DOHH2 (cell line): ENCODE measurements around the gene GPR132.

Experiments
- EZH2phosphoT487 ChIP-seq: fragments of 200-600 bp; sonication (generic); IDR thresholded peaks from 2 replicates; pipeline ENCODE4 v1.6.1; 2017; ENCODE audit warnings: borderline replicate concordance, mild to moderate bottlenecking, antibody characterized with exemption, low read length, moderate library complexity, mixed read lengths
- TF ChIP-seq, protein P1 (sequence below): fragments of 200-600 bp; sonication (generic); IDR thresholded peaks from one replicate; pipeline ENCODE4 v1.5.1; 2014; ENCODE audit warnings: antibody characterized with exemption, mild to moderate bottlenecking, low read depth, low read length; ENCODE audit not compliant: poor library complexity, severe bottlenecking

DNA sequence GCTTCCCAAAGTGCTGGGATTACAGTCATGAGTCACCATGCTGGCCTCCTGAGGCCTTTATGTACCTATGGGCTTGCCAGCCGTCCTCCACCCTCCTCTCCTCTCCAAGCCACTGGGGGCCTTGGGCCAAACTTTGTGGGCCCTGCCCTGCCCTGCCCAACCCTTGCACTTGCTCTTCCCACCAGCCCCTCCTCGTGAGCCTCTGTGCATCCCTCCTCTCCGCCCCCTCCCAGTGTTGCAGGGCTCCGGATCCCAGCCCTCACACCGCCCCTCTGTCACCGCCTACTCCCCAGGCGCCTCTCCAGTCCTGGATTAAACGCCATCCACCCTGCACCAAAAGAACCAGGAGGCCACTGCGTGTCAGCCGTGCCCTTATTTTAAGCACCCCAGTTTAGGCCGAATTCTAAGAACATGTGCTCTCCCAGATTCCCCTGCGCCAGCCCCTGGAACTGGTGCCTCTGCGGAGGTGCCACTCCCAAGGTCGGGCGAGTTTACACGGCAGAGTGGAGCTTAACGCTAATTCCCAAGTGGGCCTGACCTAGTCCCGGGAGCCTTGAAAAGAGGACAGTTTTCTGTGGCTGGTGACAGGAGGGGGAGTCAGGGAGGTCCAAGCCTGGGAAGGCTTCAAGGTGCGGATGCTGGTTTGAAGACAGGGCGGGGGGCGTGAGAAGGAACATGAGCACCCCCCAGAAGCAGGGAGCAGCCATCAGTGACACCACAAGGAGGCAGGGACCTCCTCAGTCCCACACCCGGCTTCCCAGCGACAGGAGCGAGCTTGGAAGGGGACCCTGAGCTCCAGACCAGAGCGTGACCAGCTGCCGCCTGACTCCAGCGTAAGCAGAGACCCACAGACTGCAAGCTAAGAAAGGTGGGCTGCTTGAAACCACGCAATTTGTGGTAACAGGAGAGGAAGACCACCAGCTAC, 23.1 kb downstream of the GPR132 start:
- TF ChIP-seq, protein P1, sequence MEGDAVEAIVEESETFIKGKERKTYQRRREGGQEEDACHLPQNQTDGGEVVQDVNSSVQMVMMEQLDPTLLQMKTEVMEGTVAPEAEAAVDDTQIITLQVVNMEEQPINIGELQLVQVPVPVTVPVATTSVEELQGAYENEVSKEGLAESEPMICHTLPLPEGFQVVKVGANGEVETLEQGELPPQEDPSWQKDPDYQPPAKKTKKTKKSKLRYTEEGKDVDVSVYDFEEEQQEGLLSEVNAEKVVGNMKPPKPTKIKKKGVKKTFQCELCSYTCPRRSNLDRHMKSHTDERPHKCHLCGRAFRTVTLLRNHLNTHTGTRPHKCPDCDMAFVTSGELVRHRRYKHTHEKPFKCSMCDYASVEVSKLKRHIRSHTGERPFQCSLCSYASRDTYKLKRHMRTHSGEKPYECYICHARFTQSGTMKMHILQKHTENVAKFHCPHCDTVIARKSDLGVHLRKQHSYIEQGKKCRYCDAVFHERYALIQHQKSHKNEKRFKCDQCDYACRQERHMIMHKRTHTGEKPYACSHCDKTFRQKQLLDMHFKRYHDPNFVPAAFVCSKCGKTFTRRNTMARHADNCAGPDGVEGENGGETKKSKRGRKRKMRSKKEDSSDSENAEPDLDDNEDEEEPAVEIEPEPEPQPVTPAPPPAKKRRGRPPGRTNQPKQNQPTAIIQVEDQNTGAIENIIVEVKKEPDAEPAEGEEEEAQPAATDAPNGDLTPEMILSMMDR, result no peak
- TF ChIP-seq EZH2phosphoT487, result no peak
